Parathyroid adenoma (tissue), 2 donors: Measurements from ENCODE around the gene SCFD2.

Experiments used
- H2AFZ ChIP-seq: fragments of 300-600 bp; sonication (generic); one replicate; pipeline ENCODE4 v1.7.0; 2017; ENCODE audit warnings: antibody characterized with exemption, mild to moderate bottlenecking
- H3K27ac ChIP-seq: fragments of 300-600 bp; sonication (generic); one replicate; pipeline ENCODE4 v1.7.0; 2017
- H3K27me3 ChIP-seq: fragments of 300-600 bp; sonication (generic); one replicate; pipeline ENCODE4 v1.7.0; 2017; ENCODE audit warnings: low read length; ENCODE audit not compliant: control insufficient read depth, insufficient read depth
- H3K36me3 ChIP-seq: fragments of 300-600 bp; sonication (generic); one replicate; pipeline ENCODE4 v1.7.0; 2017; ENCODE audit warnings: low read length; ENCODE audit not compliant: control insufficient read depth, insufficient read depth
- H3K4me1 ChIP-seq: fragments of 300-600 bp; sonication (generic); one replicate; pipeline ENCODE4 v1.7.0; 2017; ENCODE audit warnings: control low read depth
- H3K4me2 ChIP-seq: fragments of 300-600 bp; sonication (generic); one replicate; pipeline ENCODE4 v1.7.0; 2017; ENCODE audit warnings: low read length
- H3K4me3 ChIP-seq: fragments of 300-600 bp; sonication (generic); one replicate; pipeline ENCODE4 v1.7.0; 2017; ENCODE audit warnings: low read depth, low read length
- H3K79me2 ChIP-seq: fragments of 300-600 bp; sonication (generic); one replicate; pipeline ENCODE4 v1.7.0; 2017; ENCODE audit warnings: control low read depth
- H3K9ac ChIP-seq: fragments of 300-600 bp; sonication (generic); one replicate; pipeline ENCODE4 v1.7.0; 2017; ENCODE audit warnings: mild to moderate bottlenecking
- H3K9me3 ChIP-seq: fragments of 300-600 bp; sonication (generic); one replicate; pipeline ENCODE4 v1.7.0; 2017; ENCODE audit warnings: low read length; ENCODE audit not compliant: control insufficient read depth
- CTCF ChIP-seq: fragments of 300-600 bp; sonication (generic); IDR thresholded peaks from one replicate; pipeline ENCODE4 v1.7.0; 2017; ENCODE audit warnings: antibody characterized with exemption, mild to moderate bottlenecking
- donor health status: primary hyperparathyroidism.

Gene SCFD2

GRCh38 chr4:53366301-53366716 is 448 bp upstream of the SCFD2 start:
- Histone ChIP-seq H3K27ac (peak overlapping the region; percentile 57), H3K36me3 (no peaks in the 10 kb centered on the region), H3K4me1 (no peaks in the 10 kb centered on the region), H3K9ac (no peak overlapping the region), H3K9me3 (no peaks in the 10 kb centered on the region), H2AFZ (peak overlapping the region; percentile 94), H3K4me2 (peak overlapping the region; percentile 92), H3K4me3 (peak overlapping the region; percentile 71), H3K79me2 (no peaks in the 10 kb centered on the region), H3K27me3 (no peaks in the 10 kb centered on the region)
- no peak for TF ChIP-seq CTCF

GRCh38 chr4:53365121-53365485 is 758 bp downstream of the SCFD2 start:
- peak overlapping the region; percentile 94 for H2AFZ ChIP-seq
- H3K79me2 ChIP-seq = no peaks in the 10 kb centered on the region
- TF ChIP-seq CTCF = no peak
- no peaks in the 10 kb centered on the region for H3K9me3 ChIP-seq
- no peak overlapping the region for H3K9ac ChIP-seq
- no peak overlapping the region for H3K27ac ChIP-seq
- H3K4me2 ChIP-seq = peak overlapping the region; percentile 92
- H3K4me3 ChIP-seq = peak overlapping the region; percentile 71
- no peaks in the 10 kb centered on the region for H3K36me3 ChIP-seq
- no peaks in the 10 kb centered on the region for H3K4me1 ChIP-seq
- H3K27me3 ChIP-seq = no peaks in the 10 kb centered on the region

- Histone ChIP-seq H3K36me3 (no peaks in the 10 kb centered on the region), H3K79me2 (no peaks in the 10 kb centered on the region), H2AFZ (no peak overlapping the region), H3K9ac (no peak overlapping the region), H3K4me2 (peak overlapping the region; percentile 92), H3K4me1 (no peaks in the 10 kb centered on the region), H3K27me3 (no peaks in the 10 kb centered on the region), H3K4me3 (peak overlapping the region; percentile 71), H3K9me3 (no peaks in the 10 kb centered on the region), H3K27ac (no peak overlapping the region)
- TF ChIP-seq CTCF = no peak
Observed at GRCh38 chr4:53364624-53365023, 1.2 kb downstream of the SCFD2 start.

- Histone ChIP-seq H2AFZ (no peak overlapping the region), H3K9ac (no peak overlapping the region), H3K79me2 (no peaks in the 10 kb centered on the region), H3K27me3 (no peaks in the 10 kb centered on the region), H3K4me2 (no peak overlapping the region), H3K27ac (no peak overlapping the region), H3K9me3 (no peaks in the 10 kb centered on the region), H3K4me1 (no peaks in the 10 kb centered on the region), H3K4me3 (no peak overlapping the region), H3K36me3 (no peaks in the 10 kb centered on the region)
- TF ChIP-seq CTCF = no peak
Observed at GRCh38 chr4:53362093-53362492, 3.8 kb downstream of the SCFD2 start.

GRCh38 chr4:53361451-53361850 is 4.4 kb downstream of the SCFD2 start:
- no peaks in the 10 kb centered on the region for H3K36me3 ChIP-seq
- H3K9ac ChIP-seq = no peak overlapping the region
- H3K79me2 ChIP-seq = no peaks in the 10 kb centered on the region

More at GRCh38 chr4:53361451-53361850, 4.4 kb downstream of the SCFD2 start:
- no peaks in the 10 kb centered on the region for H3K9me3 ChIP-seq
- TF ChIP-seq CTCF = no peak
- no peak overlapping the region for H3K27ac ChIP-seq
- H3K27me3 ChIP-seq = no peaks in the 10 kb centered on the region
- H3K4me1 ChIP-seq = no peaks in the 10 kb centered on the region
- no peak overlapping the region for H3K4me3 ChIP-seq
- H3K4me2 ChIP-seq = no peak overlapping the region
- no peak overlapping the region for H2AFZ ChIP-seq
